WERI-Rb-1 (cell line): Measurements from ENCODE around the gene ADGRD1.

Experiments
- DNase-seq: peaks from one replicate; pipeline ENCODE4 v3.0.0-alpha.2; 2020
- H3K27ac ChIP-seq: fragments of 250-450 bp; sonication (Bioruptor Pico); 2 replicates; pipeline ENCODE4 v1.5.1; 2020; ENCODE audit warnings: mild to moderate bottlenecking, moderate library complexity
- H3K27me3 ChIP-seq: fragments of 250-450 bp; sonication (Bioruptor Pico); 2 replicates; pipeline ENCODE4 v1.5.1; 2021; ENCODE audit warnings: mild to moderate bottlenecking, low read depth, moderate library complexity; ENCODE audit not compliant: insufficient read depth, severe bottlenecking
- H3K36me3 ChIP-seq: fragments of 250-450 bp; sonication (Bioruptor Pico); 2 replicates; pipeline ENCODE4 v1.5.1; 2020; ENCODE audit warnings: mild to moderate bottlenecking, moderate library complexity
- H3K4me3 ChIP-seq: 2 replicates; pipeline ENCODE4 v1.5.1; 2011; ENCODE audit warnings: low read depth, mild to moderate bottlenecking, control low read depth, low read length
- H3K9me3 ChIP-seq: fragments of 250-450 bp; sonication (Bioruptor Pico); 2 replicates; pipeline ENCODE4 v1.5.1; 2021; ENCODE audit warnings: mild to moderate bottlenecking, moderate library complexity; ENCODE audit not compliant: severe bottlenecking
- TF ChIP-seq, protein P1 (sequence below): IDR thresholded peaks from 2 replicates; pipeline ENCODE4 v1.5.1; 2011; ENCODE audit warnings: low read depth, mild to moderate bottlenecking, control low read depth, inconsistent platforms, low read length

The ADGRD1 gene

GRCh38 chr12:131112700-131113290 is 159.1 kb downstream of the ADGRD1 start:
- Histone ChIP-seq H3K36me3 (no peaks in the 10 kb centered on the region), H3K9me3 (no peaks in the 10 kb centered on the region), H3K27ac (peak overlapping the region; percentile 59), H3K4me3 (no peak overlapping the region), H3K27me3 (no peaks in the 10 kb centered on the region)
- DNase-seq: no peak
- TF ChIP-seq, protein P1, sequence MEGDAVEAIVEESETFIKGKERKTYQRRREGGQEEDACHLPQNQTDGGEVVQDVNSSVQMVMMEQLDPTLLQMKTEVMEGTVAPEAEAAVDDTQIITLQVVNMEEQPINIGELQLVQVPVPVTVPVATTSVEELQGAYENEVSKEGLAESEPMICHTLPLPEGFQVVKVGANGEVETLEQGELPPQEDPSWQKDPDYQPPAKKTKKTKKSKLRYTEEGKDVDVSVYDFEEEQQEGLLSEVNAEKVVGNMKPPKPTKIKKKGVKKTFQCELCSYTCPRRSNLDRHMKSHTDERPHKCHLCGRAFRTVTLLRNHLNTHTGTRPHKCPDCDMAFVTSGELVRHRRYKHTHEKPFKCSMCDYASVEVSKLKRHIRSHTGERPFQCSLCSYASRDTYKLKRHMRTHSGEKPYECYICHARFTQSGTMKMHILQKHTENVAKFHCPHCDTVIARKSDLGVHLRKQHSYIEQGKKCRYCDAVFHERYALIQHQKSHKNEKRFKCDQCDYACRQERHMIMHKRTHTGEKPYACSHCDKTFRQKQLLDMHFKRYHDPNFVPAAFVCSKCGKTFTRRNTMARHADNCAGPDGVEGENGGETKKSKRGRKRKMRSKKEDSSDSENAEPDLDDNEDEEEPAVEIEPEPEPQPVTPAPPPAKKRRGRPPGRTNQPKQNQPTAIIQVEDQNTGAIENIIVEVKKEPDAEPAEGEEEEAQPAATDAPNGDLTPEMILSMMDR: no peak

- Histone ChIP-seq H3K9me3 (no peaks in the 10 kb centered on the region), H3K27me3 (no peaks in the 10 kb centered on the region), H3K4me3 (no peak overlapping the region), H3K36me3 (no peaks in the 10 kb centered on the region), H3K27ac (peak overlapping the region; percentile 17; the same call in 1 of the 2 replicates)
- TF ChIP-seq, protein P1: no peak
- no peak for DNase-seq
Observed at GRCh38 chr12:131113568-131114270, 160.0 kb downstream of the ADGRD1 start.

- DNase-seq: no peak
- Histone ChIP-seq H3K4me3 (no peak overlapping the region), H3K9me3 (no peaks in the 10 kb centered on the region), H3K27me3 (no peaks in the 10 kb centered on the region), H3K36me3 (no peaks in the 10 kb centered on the region), H3K27ac (no peak overlapping the region)
- TF ChIP-seq, protein P1: no peak
Observed at GRCh38 chr12:131114271-131114670, 160.6 kb downstream of the ADGRD1 start.

- TF ChIP-seq, protein P1: no peak
- no peaks in the 10 kb centered on the region for H3K9me3 ChIP-seq
Observed at GRCh38 chr12:131114942-131115584, 161.4 kb downstream of the ADGRD1 start.

DNA sequence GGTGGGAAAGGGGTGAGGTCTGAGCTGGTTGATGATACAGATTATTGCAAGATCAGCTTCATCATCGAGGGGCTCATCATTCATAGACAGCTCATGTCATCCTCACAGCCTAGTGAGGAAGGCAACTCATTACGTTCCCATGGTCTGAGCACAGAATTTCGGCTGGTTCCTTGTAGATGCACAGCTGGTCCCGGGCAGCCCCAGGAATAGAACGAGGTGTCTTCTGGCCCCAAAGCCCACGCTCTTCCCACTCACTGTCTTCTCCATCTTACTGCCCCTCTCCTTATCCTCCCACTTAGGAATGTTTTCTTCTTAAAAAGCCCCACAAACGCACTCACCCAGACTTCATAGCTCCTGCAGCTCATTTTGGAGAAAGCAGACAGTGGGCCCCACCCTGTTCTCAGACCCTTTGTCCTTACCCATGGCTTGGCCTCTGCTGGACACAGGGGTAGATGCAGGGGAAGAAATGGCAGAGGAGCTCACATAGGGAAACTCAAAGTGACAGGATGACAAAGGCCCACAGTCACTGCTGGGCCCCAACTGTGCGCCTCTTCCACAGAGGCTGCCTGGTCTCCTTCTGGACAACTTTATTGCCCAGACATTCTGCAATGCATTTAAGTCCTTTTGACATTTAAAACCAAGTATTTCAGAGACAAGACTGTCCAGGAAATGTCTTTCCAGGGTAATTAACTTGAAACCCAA is 162.2 kb downstream of the ADGRD1 start:
- Histone ChIP-seq H3K36me3 (no peaks in the 10 kb centered on the region), H3K27ac (no peak overlapping the region), H3K27me3 (no peaks in the 10 kb centered on the region), H3K9me3 (no peaks in the 10 kb centered on the region), H3K4me3 (no peak overlapping the region)
- TF ChIP-seq, protein P1: no peak
- DNase-seq: no peak

More at GRCh38 chr12:131114942-131115584, 161.4 kb downstream of the ADGRD1 start:
- Histone ChIP-seq H3K4me3 (no peak overlapping the region), H3K36me3 (no peaks in the 10 kb centered on the region), H3K27me3 (no peaks in the 10 kb centered on the region), H3K27ac (no peak overlapping the region)
- no peak for DNase-seq
